HG02588 (cell line): Measurements from ENCODE around the gene NUP35.

Experiments used
- ATAC-seq: cut with Tn5 transposase; IDR thresholded peaks from one replicate; pipeline ENCODE4 v1.9.1; 2021; ENCODE audit warnings: mild to moderate bottlenecking, moderate library complexity; ENCODE audit not compliant: unreplicated experiment

NUP35 gene

DNA sequence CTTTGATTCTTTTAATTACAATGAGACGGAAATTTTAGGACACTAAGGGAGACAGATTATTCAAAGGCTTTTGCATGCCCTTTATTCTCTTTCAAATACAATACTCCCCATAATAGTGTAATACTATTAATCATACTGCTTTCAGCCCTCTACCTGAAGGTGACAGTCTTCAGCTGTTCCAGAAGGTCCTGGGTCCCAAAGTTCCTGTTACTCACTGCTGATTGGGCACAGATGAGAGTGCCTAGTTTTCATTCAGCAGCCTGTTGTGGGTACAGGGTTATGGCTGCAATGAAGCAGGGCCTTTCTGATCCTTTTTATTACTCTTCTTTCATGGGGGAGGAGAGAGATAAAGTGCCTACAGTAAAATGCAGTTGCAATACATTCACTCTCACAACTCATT is 80.2 kb downstream of the NUP35 start:
- ATAC-seq: no peak

GRCh38 chr2:183207110-183207509 is 82.9 kb downstream of the NUP35 start:
- no peak for ATAC-seq

DNA sequence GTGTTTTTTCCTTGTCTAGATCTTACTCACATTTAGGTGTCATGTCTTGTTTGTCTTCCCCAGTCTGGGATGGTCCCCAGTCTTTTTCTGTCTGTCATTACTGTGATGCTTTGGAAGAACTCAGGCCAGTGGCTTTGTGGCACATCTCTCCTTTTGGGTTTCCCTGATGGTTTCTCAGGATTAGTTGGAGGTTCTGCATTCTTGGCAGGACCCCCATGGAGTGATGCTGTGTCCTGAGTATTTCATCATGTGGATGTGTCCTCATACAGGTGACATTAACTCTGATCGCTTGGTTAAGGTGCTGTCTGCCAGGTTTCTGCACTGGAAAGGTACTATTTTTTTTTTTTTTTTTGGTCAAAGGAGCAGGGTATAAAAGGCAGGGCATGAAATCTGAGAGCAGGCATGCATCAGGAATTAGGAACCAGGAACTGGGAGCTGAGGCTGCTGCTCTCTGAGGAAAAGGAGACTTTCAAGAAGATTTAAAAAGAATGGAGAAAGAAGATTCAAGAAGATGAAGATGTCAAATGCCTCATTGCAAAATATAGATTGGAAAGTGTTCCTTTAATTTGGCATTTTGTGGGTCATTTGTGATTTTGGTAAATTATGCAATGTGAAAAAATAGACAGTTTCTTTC is 85.3 kb downstream of the NUP35 start:
- ATAC-seq: no peak
